ENCODE data around the gene HOXB9.

HOXB9 gene

GRCh38 chr17:48626245-48627117 lies at the start of gene HOXB9:
Gene HOXB9 (minus strand): TSS chr17:48626358. CDS start chr17:48626269, 89 bp downstream.
- DNase-seq (ENCODE audit: low read depth), result peak; percentile 61

DNA sequence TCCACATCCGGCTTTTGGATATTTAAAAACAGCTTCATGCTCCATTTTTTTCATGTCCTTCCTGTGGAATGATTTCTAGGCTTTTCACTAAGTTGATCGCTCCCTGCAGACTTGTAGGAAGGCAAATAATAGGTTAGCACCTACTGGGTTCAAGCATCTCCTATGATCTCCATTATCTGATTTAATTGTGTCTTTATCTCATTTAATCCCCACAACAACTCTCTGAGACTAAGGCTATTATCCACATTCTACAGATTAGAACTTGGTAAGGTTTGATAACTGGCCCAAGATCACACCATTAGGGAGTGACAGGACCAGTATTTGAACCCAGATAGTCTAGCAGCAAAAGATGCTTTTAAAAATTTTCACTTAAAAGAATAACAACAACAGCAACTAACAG lies 46.2 kb upstream of the HOXB9 start:
- DNase-seq (ENCODE audit: low read depth), result no peak

GRCh38 chr17:48671697-48672171 lies 45.6 kb upstream of the HOXB9 start:
- DNase-seq (ENCODE audit: low read depth), result peak; percentile 59

DNA sequence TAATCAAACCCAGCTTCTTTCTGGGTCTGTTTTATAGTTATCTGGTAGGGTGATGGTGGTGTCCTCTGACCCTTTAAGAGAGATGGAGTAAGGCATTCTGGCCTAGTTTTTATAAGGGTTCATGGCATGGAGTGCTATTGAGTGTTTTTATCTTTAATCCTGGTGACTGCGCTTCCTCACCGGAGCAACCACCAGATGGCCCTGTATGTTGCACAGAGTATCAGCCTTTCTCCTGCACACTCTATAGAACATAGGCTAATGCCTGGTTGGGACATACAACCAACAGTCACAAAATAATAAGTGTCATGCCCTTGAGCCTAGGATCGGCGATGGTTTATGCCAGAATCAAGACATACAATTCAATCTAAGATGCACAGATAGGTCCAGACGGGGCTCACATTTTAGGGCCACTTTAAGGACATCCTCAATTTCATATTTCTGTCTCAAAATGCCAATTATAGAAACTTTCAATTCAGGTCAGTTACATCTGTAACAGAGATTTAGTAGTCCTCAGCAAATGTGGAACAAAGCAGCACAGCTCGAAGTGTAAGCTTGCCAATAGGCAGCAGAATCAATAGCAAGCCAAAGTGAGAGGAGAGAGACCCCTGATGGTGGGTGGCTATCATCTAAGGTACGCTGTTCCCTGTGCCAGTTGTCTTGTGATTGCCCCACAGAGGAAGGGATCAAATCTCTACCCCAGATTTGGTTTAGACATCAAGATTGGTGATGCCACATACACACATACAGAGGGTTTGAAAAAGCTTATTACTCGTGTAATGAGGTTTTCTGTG lies 37.2 kb upstream of the HOXB9 start:
- no peak for DNase-seq (ENCODE audit: low read depth)

- no peak for DNase-seq (ENCODE audit: low read depth)
These were observed 29.8 kb upstream of the HOXB9 start for GRCh38 chr17:48655913-48656312.

- DNase-seq (ENCODE audit: low read depth), result no peak
These were observed 23.6 kb upstream of the HOXB9 start for GRCh38 chr17:48649741-48650140.

DNA sequence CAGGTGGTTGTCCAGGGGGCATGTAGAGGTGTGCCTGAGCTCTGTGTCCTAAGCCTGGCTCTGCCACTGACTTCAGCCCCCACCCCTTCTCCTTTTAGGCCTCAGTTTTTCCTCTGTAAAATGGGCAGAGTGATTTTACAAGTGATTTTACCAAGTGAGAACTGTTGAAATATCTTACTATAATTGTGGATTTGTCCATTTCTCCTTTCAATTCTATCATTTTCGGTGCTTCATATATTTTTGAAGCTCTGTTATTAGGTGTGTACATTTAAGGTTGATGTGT lies 21.7 kb upstream of the HOXB9 start:
- DNase-seq (ENCODE audit: low read depth), result no peak

DNA sequence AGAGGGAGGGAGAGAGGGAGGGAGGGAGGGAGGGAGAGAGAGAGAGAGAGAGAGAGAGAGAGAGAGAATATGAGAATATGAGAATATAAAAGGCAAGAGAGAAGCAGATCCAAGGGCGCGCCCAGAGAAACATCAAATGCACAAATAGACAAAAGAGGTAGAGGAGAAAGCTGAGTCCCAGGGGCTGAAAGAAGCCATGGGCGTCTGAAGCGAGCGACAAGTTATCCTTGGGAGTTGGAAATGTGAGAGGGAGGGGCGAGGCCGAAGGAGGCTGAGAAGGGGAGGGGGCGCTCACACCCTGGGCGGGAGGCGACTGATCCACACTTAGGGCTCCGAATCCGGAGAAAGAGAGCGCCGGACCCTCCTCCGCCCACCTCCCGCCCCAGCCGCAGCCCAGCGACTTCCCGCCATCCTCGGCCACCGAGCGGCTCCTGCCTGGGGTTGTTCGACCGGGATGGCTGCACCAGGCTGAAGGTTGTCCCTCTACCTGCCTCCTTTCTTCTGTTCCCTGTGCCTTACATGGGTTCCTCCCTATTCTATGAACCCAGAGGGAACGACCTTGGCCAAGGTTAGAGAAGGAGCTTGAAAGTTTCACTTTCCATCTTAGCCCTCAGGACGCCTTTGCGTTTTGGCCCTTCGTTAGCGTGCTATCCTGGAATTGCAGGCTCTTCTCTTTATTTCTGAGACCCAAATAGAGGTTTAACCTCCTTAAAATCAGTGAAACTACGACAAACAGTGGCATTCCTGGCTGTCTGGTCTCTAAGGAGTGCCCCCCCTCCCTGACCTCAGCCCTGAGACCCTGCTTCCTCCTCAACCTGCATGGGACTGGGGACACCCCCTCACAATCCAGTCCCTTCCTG lies 21.2 kb upstream of the HOXB9 start:
- no peak for DNase-seq (ENCODE audit: low read depth)

GRCh38 chr17:48646183-48647102 lies 20.3 kb upstream of the HOXB9 start:
- no peak for DNase-seq (ENCODE audit: low read depth)

- DNase-seq (ENCODE audit: low read depth), result no peak
These were observed 19.6 kb upstream of the HOXB9 start for GRCh38 chr17:48645639-48646182.

DNA sequence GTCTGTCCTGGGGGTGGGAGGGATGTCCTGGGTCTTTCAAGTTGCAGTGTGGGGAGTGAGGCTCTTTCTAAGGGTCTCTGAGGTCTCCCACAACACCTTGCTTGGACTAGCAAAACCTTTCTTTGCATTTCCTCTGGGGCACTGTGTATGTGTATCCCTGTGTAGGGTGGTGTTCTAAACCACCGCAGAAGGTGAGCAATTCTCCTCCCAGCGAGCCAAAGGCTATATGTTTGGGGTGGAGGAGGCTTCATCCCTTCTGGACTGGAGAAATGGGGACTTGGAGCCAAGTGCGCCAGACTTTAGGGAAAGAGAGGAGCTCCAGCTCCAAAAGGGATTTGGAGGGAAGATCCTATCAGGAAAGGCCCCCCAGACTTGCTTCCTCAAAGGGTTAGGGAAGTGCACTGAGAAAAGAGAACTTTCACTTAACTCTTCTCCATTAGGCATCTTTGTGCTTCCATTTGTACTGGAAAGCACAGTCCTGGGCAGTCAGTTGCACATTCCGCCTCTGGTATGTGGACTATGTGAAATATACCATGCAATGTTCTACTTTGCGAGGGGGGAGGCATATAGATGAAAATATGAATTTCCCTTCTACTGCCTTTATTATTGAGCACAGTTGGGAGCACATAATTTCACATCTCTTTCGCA lies 18.9 kb upstream of the HOXB9 start:
- no peak for DNase-seq (ENCODE audit: low read depth)

DNA sequence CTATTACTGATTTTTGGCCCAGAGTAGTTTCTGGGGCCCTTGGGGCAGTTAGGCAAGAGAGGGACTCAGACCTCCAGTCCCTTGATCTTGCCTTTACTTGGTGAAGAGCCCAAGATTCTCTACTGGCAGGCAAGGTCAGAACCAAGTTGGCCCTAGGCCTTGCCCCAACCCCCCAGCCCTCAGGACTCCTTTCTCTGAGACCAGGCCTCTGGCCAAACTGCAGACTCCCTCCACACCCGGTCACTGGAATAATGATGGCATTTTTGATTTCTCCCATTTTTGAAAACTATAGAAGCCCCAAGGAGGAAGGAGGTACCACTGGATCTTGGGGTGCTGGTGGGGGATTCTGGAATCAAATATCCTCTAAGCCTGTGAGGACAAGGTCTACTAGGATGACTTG lies 18.0 kb upstream of the HOXB9 start:
- DNase-seq (ENCODE audit: low read depth), result no peak

GRCh38 chr17:48643697-48644012 lies 17.5 kb upstream of the HOXB9 start:
- DNase-seq (ENCODE audit: low read depth), result no peak

DNA sequence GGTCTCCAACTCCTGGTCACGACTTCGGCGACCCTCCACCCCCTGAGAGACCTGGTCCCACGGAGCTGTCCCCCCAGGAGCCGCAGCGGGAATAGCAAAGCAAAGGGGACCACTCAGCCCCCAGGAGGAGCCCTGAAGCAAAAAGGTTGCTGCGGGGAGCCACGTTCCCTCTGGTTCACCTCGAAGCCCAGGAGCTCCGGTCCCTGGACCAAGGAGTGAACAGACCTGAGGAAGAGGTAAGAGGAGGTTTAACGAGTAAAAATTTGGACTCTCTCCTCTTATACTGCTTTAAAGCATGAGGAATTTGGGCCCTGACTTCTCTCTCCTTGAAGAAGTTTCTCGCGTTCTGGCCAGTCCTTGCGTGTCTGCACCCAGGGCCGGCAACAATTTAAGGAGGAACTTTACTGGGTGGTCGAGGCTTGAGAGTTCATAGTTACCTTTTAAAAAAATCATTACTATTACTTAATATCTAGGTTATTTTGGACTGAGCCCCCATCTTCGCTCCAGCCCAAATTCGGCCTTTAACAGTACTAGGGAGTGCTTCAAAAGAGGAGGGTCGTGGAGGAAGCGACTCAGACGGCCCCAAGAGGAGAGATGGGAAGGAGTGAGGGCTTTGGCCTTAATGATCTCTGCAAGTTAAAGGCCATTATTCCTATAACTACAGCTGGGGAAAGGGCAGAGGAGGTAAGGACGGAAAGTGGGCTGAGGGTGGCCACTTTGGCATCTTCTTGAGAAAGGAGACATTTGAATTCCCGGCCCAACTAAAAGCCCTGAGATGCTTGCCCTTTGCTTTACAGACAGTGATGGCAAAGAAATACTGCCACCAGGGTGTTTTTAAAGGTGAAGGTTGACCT lies 16.9 kb upstream of the HOXB9 start:
- no peak for DNase-seq (ENCODE audit: low read depth)

GRCh38 chr17:48642059-48642842 lies 16.1 kb upstream of the HOXB9 start:
- no peak for DNase-seq (ENCODE audit: low read depth)

- no peak for DNase-seq (ENCODE audit: low read depth)
These were observed 15.4 kb upstream of the HOXB9 start for GRCh38 chr17:48641541-48642058.

GRCh38 chr17:48640858-48641180 lies 14.7 kb upstream of the HOXB9 start:
- no peak for DNase-seq (ENCODE audit: low read depth)

DNA sequence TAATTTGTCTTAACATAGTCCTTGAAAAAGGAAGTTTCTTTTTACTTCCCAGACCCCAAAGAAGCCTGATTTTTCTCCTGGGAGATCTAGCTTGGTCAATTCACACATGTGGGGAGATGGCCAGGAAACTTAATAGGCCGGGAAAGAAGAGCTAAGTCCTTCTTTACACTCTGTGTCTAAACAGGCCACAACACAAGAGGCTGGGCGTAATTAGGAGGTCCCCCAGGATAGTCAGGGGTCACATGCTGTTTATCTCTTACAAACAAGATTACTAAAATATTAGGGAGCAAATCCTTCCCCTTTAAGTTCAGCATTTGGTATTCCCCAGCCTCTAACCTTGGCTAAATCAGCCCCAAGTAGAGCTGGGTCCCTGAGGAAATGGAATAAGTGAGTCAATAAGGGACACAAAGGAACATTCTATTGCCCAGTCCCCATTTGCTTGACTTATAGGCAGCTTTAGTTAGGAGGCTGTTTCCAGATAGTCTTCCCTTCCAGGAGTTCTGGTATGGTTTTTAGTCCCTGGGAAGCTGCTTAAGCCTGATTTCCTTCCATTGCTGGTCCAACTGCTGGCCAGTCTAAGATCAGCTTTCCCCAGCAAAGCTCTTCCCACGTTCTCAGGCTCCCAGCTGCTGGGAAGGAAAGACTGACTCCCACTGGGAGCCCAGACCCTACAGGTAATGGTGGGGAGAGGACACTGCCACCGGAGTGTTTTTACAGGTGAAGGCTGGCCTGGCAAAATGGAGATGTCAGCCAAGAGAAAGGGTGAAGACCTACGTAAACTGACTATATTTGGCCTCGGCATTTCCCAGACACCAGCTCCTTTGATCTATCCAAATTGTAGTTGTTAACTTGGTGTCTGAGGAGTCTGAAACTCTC lies 14.1 kb upstream of the HOXB9 start:
- DNase-seq (ENCODE audit: low read depth), result no peak

Data from stimulated activated CD4-positive, alpha-beta T cell treated with anti-CD3 and anti-CD28 coated beads, Interleukin-2, amount 100 ng/mL, for 4 hours (primary cell).